K562 (cell line): ENCODE data around the gene SERPINA9. TPM values are rescaled to one million over a fixed set of nuclear protein-coding genes. Genes with fewer than 3 reads are reported as not detected.

Source experiments
- ATAC-seq: fragments of 200-7000 bp; cut with Tn5 transposase; 3 replicates; pipeline ENCODE4 v1.9.1; 2020; ENCODE audit warnings: moderate library complexity
- BruUV-seq: library from RNA; stranded (reverse); fragments of 400-500 nt; replicated peaks from 2 replicates; lab custom pipeline; 2021; lab: Mats Ljungman, UMichigan
- CTCF ChIA-PET: fragments of 300-600 bp; formaldehyde crosslinking; extraction: SDS; loops from one replicate; lab custom pipeline; 2021; ENCODE audit warnings: low intra/inter-chr PET ratio; lab: Yijun Ruan, JAX
- POLR2A ChIA-PET: fragments of 300-600, 350-650 bp; sonication (Branson Sonifier 250); formaldehyde crosslinking; extraction: SDS; loops from one replicate; lab custom pipeline; 2021; ENCODE audit warnings: antibody characterized with exemption, inconsistent platforms; lab: Yijun Ruan, JAX
- DNase-seq, 4 experiments: peaks; one replicate each; pipeline versions ENCODE4 v3.0.0 to v3.0.0-alpha.2; 2011 to 2018; ENCODE audit warnings: low spot score in 3 of 4, mixed read lengths in 3 of 4; ENCODE audit errors: extremely low read depth in 1 of 4
- FAIRE-seq: peaks from 2 replicates; lab custom pipeline; 2011; peaks lifted over from hg19 to GRCh38; lab: Jason Lieb, UNC
- H2AFZ ChIP-seq: 2 replicates; pipeline ENCODE4 v1.6.0; 2011; ENCODE audit warnings: low read depth, low read length, control low read depth, inconsistent platforms
- H3K27ac ChIP-seq: fragments of 200-600 bp; 3 replicates; pipeline ENCODE4 v1.8.0; 2011; ENCODE audit warnings: low read depth, mild to moderate bottlenecking, control low read depth, inconsistent platforms, low read length, moderate library complexity, mixed read lengths; ENCODE audit errors: extremely low read depth
- H3K27me3 ChIP-seq, 2 experiments: fragments of 300-600 bp in 1 of 2; 2 replicates in 1 of 2; 3 replicates in 1 of 2; pipeline versions ENCODE4 v1.6.0 to v1.8.0; 2011; ENCODE audit warnings: inconsistent platforms in 2 of 2, low read length in 2 of 2, mild to moderate bottlenecking in 1 of 2, mixed read lengths in 1 of 2, moderate library complexity in 1 of 2; ENCODE audit not compliant: control insufficient read depth in 2 of 2, insufficient read depth in 2 of 2
- H3K36me3 ChIP-seq: fragments of 300-600 bp; 3 replicates; pipeline ENCODE4 v1.8.0; 2011; ENCODE audit warnings: mild to moderate bottlenecking, low read length, inconsistent platforms; ENCODE audit not compliant: control insufficient read depth, insufficient read depth
- H3K4me1 ChIP-seq, 2 experiments: fragments of 200-600 bp in 1 of 2; replicated peaks in 1 of 2; 2 replicates in 1 of 2; 3 replicates in 1 of 2; pipeline versions ENCODE4 v1.5.1 to v1.8.0; 2011; ENCODE audit warnings: inconsistent platforms in 2 of 2, low read length in 2 of 2, mild to moderate bottlenecking in 1 of 2, mixed read lengths in 1 of 2, moderate library complexity in 1 of 2; ENCODE audit not compliant: control insufficient read depth in 2 of 2, insufficient read depth in 2 of 2
- H3K4me2 ChIP-seq: 2 replicates; pipeline ENCODE4 v1.6.1; 2011; ENCODE audit warnings: low read length, control low read depth, inconsistent platforms, mixed read lengths; ENCODE audit not compliant: insufficient read depth
- H3K4me3 ChIP-seq: fragments of 200-600 bp; sonication (generic), shearing (Covaris generic); 2 replicates; pipeline ENCODE4 v1.5.1; 2016; ENCODE audit warnings: control low read depth, inconsistent platforms
- H3K79me2 ChIP-seq: fragments of 200-600 bp; 3 replicates; pipeline ENCODE4 v1.8.0; 2011; ENCODE audit warnings: low read length, inconsistent platforms; ENCODE audit not compliant: control insufficient read depth, insufficient read depth
- H3K9ac ChIP-seq, 2 experiments: 2 replicates each; pipeline versions ENCODE4 v1.6.0 to v1.6.1; 2011; ENCODE audit warnings: low read depth in 2 of 2, low read length in 2 of 2, control low read depth in 1 of 2, inconsistent platforms in 1 of 2, mild to moderate bottlenecking in 1 of 2, mixed read lengths in 1 of 2; ENCODE audit not compliant: insufficient read depth in 1 of 2
- H3K9me1 ChIP-seq: one replicate; pipeline ENCODE4 v1.6.0; 2011; ENCODE audit warnings: inconsistent platforms, mild to moderate bottlenecking, low read length, moderate library complexity; ENCODE audit not compliant: control insufficient read depth, insufficient read depth
- H3K9me3 ChIP-seq: replicated peaks from 2 replicates; pipeline ENCODE4 v1.5.1; 2011; ENCODE audit warnings: low read depth, low read length, inconsistent platforms; ENCODE audit not compliant: control insufficient read depth, insufficient read depth
- H4K20me1 ChIP-seq: replicated peaks from 2 replicates; pipeline ENCODE4 v1.6.1; 2011; ENCODE audit warnings: low read length, inconsistent platforms, mixed read lengths; ENCODE audit not compliant: control insufficient read depth, insufficient read depth
- AFF4 ChIP-seq: sonication (generic); formaldehyde crosslinking; IDR thresholded peaks from 2 replicates; pipeline ENCODE4 v1.8.0; 2023; ENCODE audit warnings: mild to moderate bottlenecking, missing genetic modification reagents
- BCLAF1 ChIP-seq, 2 experiments: fragments of 450-650 bp in 1 of 2; IDR thresholded peaks; 2 replicates each; pipeline ENCODE4 v1.6.1; 2011 to 2017; ENCODE audit warnings: low read depth in 2 of 2, antibody characterized with exemption in 1 of 2, borderline replicate concordance in 1 of 2, low read length in 1 of 2, mild to moderate bottlenecking in 1 of 2, mixed read lengths in 1 of 2; ENCODE audit not compliant: control insufficient read depth in 1 of 2
- CEBPG ChIP-seq, 3 experiments: fragments of 200-800 bp in 1 of 3; sonication (Bioruptor generic) in 1 of 3; sonication (generic) in 1 of 3; formaldehyde crosslinking in 1 of 3; IDR thresholded peaks in 2 of 3; conservative IDR thresholded peaks in 1 of 3; 2 replicates each; pipeline versions ENCODE4 v1.6.1 to v1.8.0; 2016 to 2022; ENCODE audit warnings: missing compliant biosample characterization in 2 of 3, missing genetic modification characterization in 2 of 3, mild to moderate bottlenecking in 1 of 3, missing genetic modification reagents in 1 of 3
- GABPA ChIP-seq: fragments of 200-800 bp; sonication (Bioruptor generic); conservative IDR thresholded peaks from 2 replicates; pipeline ENCODE4 v1.6.1; 2016; ENCODE audit warnings: low read depth, missing genetic modification characterization, missing compliant biosample characterization
- GATA2 ChIP-seq: sonication (generic); formaldehyde crosslinking; IDR thresholded peaks from 2 replicates; pipeline ENCODE4 v1.4.0; 2020; ENCODE audit warnings: mild to moderate bottlenecking, missing genetic modification reagents
- HEY1 ChIP-seq: fragments of 250-450 bp; sonication (Bioruptor Pico); IDR thresholded peaks from 2 replicates; pipeline ENCODE4 v1.5.0; 2020; ENCODE audit warnings: mild to moderate bottlenecking, moderate library complexity, borderline replicate concordance
- HMG20B ChIP-seq: fragments of 250-450 bp; sonication (Bioruptor Pico); IDR thresholded peaks from 2 replicates; pipeline ENCODE4 v1.5.0; 2021; ENCODE audit warnings: mild to moderate bottlenecking
- L3MBTL2 ChIP-seq: fragments of 450-650 bp; IDR thresholded peaks from 2 replicates; pipeline ENCODE4 v1.6.1; 2016; ENCODE audit warnings: mild to moderate bottlenecking, moderate library complexity
- NR2C2 ChIP-seq, 2 experiments: fragments of 200-800 bp in 1 of 2; sonication (Bioruptor generic) in 1 of 2; sonication (generic) in 1 of 2; formaldehyde crosslinking in 1 of 2; IDR thresholded peaks; 2 replicates each; pipeline versions ENCODE4 v1.6.1 to v1.8.0; 2016 to 2022; ENCODE audit warnings: mild to moderate bottlenecking in 1 of 2, missing compliant biosample characterization in 1 of 2, missing genetic modification characterization in 1 of 2, missing genetic modification reagents in 1 of 2
- TAF7 ChIP-seq: fragments of 450-650 bp; IDR thresholded peaks from 2 replicates; pipeline ENCODE4 v1.6.1; 2016; ENCODE audit warnings: missing genetic modification characterization, missing compliant biosample characterization
- TRIM28 ChIP-seq: fragments of 450-650 bp; IDR thresholded peaks from 2 replicates; pipeline ENCODE4 v1.6.1; 2017
- WGBS: fragments of 100-300 bp; shearing (Covaris generic); methylation state at CpG from one replicate; pipeline ENCODE4 v1.1.6; 2016; ENCODE audit warnings: low coverage, mixed read lengths; ENCODE audit not compliant: insufficient coverage; ENCODE audit errors: missing lambda C conversion rate; 5-methylcytosine and 5-hydroxymethylcytosine counted together
- in situ Hi-C: fragments of 300-500 bp; cut with MboI; formaldehyde crosslinking; loops from 4 replicates; pipeline ENCODE4 v1.15.0; 2018; ENCODE audit warnings: inconsistent platforms, mixed read lengths
- intact Hi-C: fragments of 100-400 bp; cut with micrococcal nuclease; formaldehyde crosslinking; loops from 2 replicates; pipeline ENCODE4 v1.14.2; 2022
- polyA plus RNA-seq, 8 experiments: library from polyadenylated mRNA; depleted of rRNA in 4 of 8; stranded (reverse) in 5 of 8; unstranded in 3 of 8; fragments of >200 nt; fragmentation: Nextera tagmentation in 2 of 8; fragmentation: Illumina TruSeq in 1 of 8; extraction: Ambion mirVana in 2 of 8; extraction: Trizol in 1 of 8; gene quantifications; 2 replicates each; pipeline versions ENCODE4 v1.2.1 to v1.2.3, GENCODE V29; 2011 to 2014; ENCODE audit warnings: inconsistent platforms in 1 of 8, missing spikeins in 1 of 8
- total RNA-seq, 7 experiments: library from RNA; depleted of rRNA in 6 of 7; stranded (reverse); fragments of >200 nt in 6 of 7; fragmentation: Illumina TruSeq in 2 of 7; extraction: Trizol in 2 of 7; gene quantifications; 2 replicates each; pipeline versions ENCODE4 v1.2.1 to v1.2.3, GENCODE V29; 2011 to 2021; ENCODE audit warnings: low replicate concordance in 1 of 7
- TF ChIP-seq, protein P1 (sequence below): sonication (generic); formaldehyde crosslinking; IDR thresholded peaks from 2 replicates; pipeline ENCODE4 v1.8.1; 2023; ENCODE audit warnings: mild to moderate bottlenecking, missing genetic modification reagents

The SERPINA9 gene
- total and polyA plus RNA-seq, 9 of the 15 experiments (the other 6 are each of a cell fraction or from before 2014, with no cell fraction given): not detected

- ChIA-PET CTCF (no interaction called here), POLR2A (no interaction called here)
- WGBS: 0% methylated on average over 4 of the region's 11 CpGs
- Histone ChIP-seq H3K27ac (no peak overlapping the region), H3K79me2 (no peaks in the 10 kb centered on the region), H2AFZ (no peak overlapping the region), H4K20me1 (no peaks in the 10 kb centered on the region), H3K4me1 (no peaks in the 10 kb centered on the region), H3K9me1 (no peaks in the 10 kb centered on the region), H3K27me3 (peaks cover 0 to 8% of the 10 kb centered on the region in 2 experiments; a peak in 1 of 5 replicates), H3K4me3 (no peak overlapping the region), H3K4me2 (no peak overlapping the region), H3K36me3 (no peaks in the 10 kb centered on the region), H3K9ac (no peak overlapping the region), H3K9me3 (no peaks in the 10 kb centered on the region)
- no peak for DNase-seq
- no TSS peak for BruUV-seq
- no peak for FAIRE-seq
- intact Hi-C loops: no loop called here
- ATAC-seq: no peak
- in situ Hi-C loops: no loop called here
- TF ChIP-seq AFF4 (CRISPR knock-in tag) (no peak), GATA2 (CRISPR knock-in tag) (no peak), L3MBTL2 (no peak), TRIM28 (no peak), HEY1 (no peak), BCLAF1 (IDR thresholded peaks at IDR 0.05; ENCODE audit: borderline replicate concordance in 1 of 2, control insufficient read depth in 1 of 2, low read depth in 2 of 2, low read length in 1 of 2) (no peak), GABPA (tag) (no peak), CEBPG (CRISPR knock-in tag; IDR thresholded peaks at IDR 0.05) (no peak), CEBPG (tag; conservative IDR thresholded peaks at IDR 0.05 in 1 of 2, IDR thresholded peaks at IDR 0.05 in 1 of 2) (no peak), NR2C2 (CRISPR knock-in tag; IDR thresholded peaks at IDR 0.05) (no peak), NR2C2 (tag; IDR thresholded peaks at IDR 0.05) (no peak), HMG20B (CRISPR knock-in tag) (no peak), TAF7 (tag) (no peak)
- TF ChIP-seq, protein P1, sequence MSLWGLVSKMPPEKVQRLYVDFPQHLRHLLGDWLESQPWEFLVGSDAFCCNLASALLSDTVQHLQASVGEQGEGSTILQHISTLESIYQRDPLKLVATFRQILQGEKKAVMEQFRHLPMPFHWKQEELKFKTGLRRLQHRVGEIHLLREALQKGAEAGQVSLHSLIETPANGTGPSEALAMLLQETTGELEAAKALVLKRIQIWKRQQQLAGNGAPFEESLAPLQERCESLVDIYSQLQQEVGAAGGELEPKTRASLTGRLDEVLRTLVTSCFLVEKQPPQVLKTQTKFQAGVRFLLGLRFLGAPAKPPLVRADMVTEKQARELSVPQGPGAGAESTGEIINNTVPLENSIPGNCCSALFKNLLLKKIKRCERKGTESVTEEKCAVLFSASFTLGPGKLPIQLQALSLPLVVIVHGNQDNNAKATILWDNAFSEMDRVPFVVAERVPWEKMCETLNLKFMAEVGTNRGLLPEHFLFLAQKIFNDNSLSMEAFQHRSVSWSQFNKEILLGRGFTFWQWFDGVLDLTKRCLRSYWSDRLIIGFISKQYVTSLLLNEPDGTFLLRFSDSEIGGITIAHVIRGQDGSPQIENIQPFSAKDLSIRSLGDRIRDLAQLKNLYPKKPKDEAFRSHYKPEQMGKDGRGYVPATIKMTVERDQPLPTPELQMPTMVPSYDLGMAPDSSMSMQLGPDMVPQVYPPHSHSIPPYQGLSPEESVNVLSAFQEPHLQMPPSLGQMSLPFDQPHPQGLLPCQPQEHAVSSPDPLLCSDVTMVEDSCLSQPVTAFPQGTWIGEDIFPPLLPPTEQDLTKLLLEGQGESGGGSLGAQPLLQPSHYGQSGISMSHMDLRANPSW: no peak
Observed at GRCh38 chr14:94489336-94489735, 13.3 kb upstream of the SERPINA9 start.
